ENCODE data around the gene RFX6.

The RFX6 gene

GRCh38 chr6:116924245-116924644, 47.2 kb downstream of the RFX6 start (continued):
- TF ChIP-seq ZNF404 (tag by site-specific recombination; IDR thresholded peaks at IDR 0.05) (no peak), TCF7L2 (IDR thresholded peaks at IDR 0.05; ENCODE audit: borderline replicate concordance, low read depth, low read length) (peak; percentile 86), ZNF776 (tag by site-specific recombination; IDR thresholded peaks at IDR 0.05; ENCODE audit: borderline replicate concordance) (no peak), ZNF16 (tag by site-specific recombination; IDR thresholded peaks at IDR 0.05; ENCODE audit: low read depth) (no peak), PRDM1 (tag by site-specific recombination; IDR thresholded peaks at IDR 0.05) (no peak), GLIS2 (tag by site-specific recombination; IDR thresholded peaks at IDR 0.05) (no peak), GFI1B (tag by site-specific recombination; IDR thresholded peaks at IDR 0.05) (no peak), ZNF530 (tag by site-specific recombination; IDR thresholded peaks at IDR 0.05; ENCODE audit: low read depth) (no peak), ZNF391 (tag by site-specific recombination; IDR thresholded peaks at IDR 0.05; ENCODE audit: borderline replicate concordance, low read depth) (no peak), ZNF830 (tag by site-specific recombination; IDR thresholded peaks at IDR 0.05; ENCODE audit: low read depth) (no peak), ZNF449 (tag by site-specific recombination; IDR thresholded peaks at IDR 0.05) (0 out of 2 replicates have a peak, but pooled peaks have one; percentile 19), ZBTB6 (tag by site-specific recombination; IDR thresholded peaks at IDR 0.05) (no peak), ZNF169 (tag by site-specific recombination; IDR thresholded peaks at IDR 0.05) (no peak), ZSCAN5A (tag by site-specific recombination; IDR thresholded peaks at IDR 0.05) (no peak), FEZF1 (tag by site-specific recombination; IDR thresholded peaks at IDR 0.05) (peak; percentile 65), ZNF211 (tag by site-specific recombination; IDR thresholded peaks at IDR 0.05; ENCODE audit: low read depth) (no peak), ZNF639 (tag by site-specific recombination; IDR thresholded peaks at IDR 0.05) (no peak), KLF7 (tag by site-specific recombination; IDR thresholded peaks at IDR 0.05; ENCODE audit: borderline replicate concordance) (no peak), REPIN1 (tag by site-specific recombination; IDR thresholded peaks at IDR 0.05; ENCODE audit: low read depth) (no peak), ZFHX2 (tag by site-specific recombination; conservative IDR thresholded peaks at IDR 0.05) (no peak), TRIM28 (IDR thresholded peaks at IDR 0.05; ENCODE audit: borderline replicate concordance, low read length) (peak; percentile 73; the same call in 1 of the 2 replicates), ZNF621 (tag by site-specific recombination; IDR thresholded peaks at IDR 0.05) (no peak), MEIS1 (CRISPR knock-in tag; IDR thresholded peaks at IDR 0.05; ENCODE audit: borderline replicate concordance) (no peak), SCRT2 (tag by site-specific recombination; IDR thresholded peaks at IDR 0.05) (peak; percentile 58), ZNF654 (tag by site-specific recombination; IDR thresholded peaks at IDR 0.05; ENCODE audit: low read depth) (no peak), ZNF292 (tag by site-specific recombination; IDR thresholded peaks at IDR 0.05; ENCODE audit: borderline replicate concordance, low read depth) (no peak), ZBTB21 (tag by site-specific recombination; IDR thresholded peaks at IDR 0.05) (no peak), ZNF529 (tag by site-specific recombination; IDR thresholded peaks at IDR 0.05; ENCODE audit: insufficient replicate concordance) (no peak), SETDB1 (IDR thresholded peaks at IDR 0.05; ENCODE audit: insufficient read length, low read length) (no peak), ZNF223 (tag by site-specific recombination; IDR thresholded peaks at IDR 0.05) (no peak), PRDM10 (tag by site-specific recombination; IDR thresholded peaks at IDR 0.05) (peak; percentile 45), ZSCAN16 (tag by site-specific recombination; IDR thresholded peaks at IDR 0.05) (no peak), ZSCAN23 (tag by site-specific recombination; IDR thresholded peaks at IDR 0.05) (no peak), ZNF626 (tag by site-specific recombination; IDR thresholded peaks at IDR 0.05) (no peak)

Measured in HEK293 (cell line).